OCI-M2 (cell line): ENCODE results near the gene SPON1.
"Not testable (repeated sequence)": the region's sequence is repeated elsewhere in the genome, so short reads cannot be mapped to it uniquely, and the experiment has no call there.

Experiments used
- DNase-seq: peaks from one replicate; lab custom pipeline; 2025; ENCODE audit not compliant: unreplicated experiment; lab: John Stamatoyannopoulos, UW

SPON1 gene

DNA sequence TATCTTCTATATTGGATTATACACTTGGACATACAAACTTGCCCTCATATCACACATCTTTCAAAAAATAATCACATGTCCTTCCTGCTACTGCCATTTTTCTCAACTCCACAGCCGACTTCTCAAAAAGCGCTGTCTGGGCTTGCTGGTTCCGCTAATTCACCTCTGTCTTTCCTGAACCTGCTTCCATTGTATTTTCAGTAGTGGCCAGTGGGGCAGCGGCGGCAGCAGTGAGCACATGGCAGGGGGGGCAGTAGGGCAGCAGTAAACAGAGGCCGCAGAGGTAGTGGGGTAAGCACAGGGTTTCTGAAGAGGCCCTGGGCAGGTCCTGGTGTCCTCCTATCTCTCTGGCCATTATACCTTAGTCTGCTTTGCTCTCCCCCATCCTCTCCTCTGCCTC is 270.1 kb downstream of the SPON1 start:
- DNase-seq, result no peak

DNA sequence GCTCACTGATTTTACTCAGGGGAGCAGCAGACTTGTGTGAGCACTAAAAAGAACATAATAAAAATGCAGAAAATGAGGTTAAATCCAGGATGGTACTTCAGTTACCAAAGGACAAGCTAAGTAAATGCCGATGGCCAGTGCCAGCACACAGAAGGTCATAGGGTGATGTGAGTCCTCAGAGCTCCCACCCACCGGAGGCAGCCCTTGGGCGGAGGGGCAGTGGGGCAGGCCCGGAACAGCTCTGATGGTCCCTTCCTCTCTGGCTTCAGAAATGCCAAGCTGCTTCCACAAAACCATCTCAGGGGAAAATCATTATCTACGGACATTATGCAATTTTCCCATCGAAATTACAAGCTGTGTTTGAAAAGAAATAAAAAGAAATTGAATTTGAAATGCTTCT is 271.9 kb downstream of the SPON1 start:
- no peak for DNase-seq

DNA sequence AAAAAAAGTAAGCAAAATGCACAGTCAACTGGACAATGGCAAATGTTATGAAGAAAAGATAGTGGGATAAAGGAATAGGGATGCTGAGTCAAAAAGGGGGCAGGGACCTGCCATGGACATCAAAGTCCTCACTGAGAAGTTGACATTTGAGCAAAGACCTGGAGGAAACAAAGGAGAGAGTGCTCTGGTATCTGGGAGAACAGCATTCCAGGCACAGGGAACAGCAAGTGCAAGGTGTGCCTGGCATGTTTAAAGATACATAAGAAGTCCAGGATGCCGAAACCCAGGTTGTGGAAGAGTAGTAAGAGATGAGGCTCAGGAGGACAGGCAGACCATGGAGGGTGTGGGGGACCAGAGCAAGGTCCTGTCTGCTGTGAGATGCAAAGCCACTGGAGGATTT is 273.2 kb downstream of the SPON1 start:
- no peak for DNase-seq

DNA sequence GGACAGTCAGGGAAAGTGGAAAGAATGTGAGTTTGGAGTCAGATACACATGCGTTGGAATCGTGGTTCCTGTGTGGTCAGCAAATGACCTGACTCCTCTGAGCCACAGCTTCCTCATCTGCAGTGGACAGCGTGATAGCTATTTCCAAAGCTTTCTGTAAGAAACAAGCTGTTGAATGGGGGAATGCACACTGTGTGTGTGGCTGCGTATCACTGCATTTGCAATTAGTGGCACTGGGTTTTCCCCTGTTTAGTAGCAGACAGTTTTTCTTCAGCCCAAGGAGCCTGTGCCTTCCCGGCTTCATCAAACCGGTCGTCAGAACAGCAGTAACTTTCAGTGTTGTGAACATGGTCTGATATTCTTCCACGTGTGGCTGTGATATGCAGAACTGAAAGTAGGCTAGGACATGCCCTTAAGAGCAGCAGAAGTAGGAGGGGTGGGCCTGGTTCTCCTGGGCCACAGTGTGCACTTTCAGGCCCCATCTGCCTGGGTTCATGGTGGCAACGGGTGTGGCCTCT is 275.0 kb downstream of the SPON1 start:
- DNase-seq, result no peak

DNA sequence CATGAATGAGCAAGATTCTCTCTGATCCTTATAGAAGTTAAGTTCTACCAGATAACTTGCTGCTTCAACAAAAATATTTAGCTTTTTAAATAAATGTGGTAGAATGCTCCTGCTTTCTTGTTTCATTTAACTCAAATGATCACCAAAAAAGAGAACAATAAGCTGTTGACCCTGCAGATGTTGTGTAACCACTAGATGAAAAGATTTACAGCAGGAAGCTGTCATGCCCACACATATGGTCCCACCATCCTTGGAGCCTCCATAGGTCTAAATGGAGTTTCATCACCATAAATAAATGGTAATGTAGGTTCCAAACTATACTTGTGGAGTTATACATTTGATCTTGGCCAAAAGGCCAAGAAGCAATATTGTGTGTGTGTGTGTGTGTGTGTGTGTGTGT is 277.7 kb downstream of the SPON1 start:
- DNase-seq, result no peak

DNA sequence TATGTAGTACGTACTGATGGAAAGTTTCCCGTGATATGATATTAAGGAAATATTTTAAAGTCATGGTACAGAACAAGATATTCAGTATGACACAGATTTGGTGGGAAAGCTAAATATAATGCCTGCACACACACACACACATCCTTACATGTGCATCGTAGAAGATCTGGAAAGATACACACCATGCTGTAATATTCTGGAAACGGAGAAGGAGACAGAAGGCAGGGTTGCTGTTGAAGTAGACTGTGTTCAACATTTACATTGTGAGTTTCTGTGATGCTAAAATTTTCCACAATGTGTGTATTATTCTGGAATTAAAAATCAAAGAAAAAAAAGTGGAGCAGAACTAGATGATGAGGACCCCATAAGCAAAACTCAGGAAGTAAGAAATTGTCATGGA is 278.4 kb downstream of the SPON1 start:
- no peak for DNase-seq

DNA sequence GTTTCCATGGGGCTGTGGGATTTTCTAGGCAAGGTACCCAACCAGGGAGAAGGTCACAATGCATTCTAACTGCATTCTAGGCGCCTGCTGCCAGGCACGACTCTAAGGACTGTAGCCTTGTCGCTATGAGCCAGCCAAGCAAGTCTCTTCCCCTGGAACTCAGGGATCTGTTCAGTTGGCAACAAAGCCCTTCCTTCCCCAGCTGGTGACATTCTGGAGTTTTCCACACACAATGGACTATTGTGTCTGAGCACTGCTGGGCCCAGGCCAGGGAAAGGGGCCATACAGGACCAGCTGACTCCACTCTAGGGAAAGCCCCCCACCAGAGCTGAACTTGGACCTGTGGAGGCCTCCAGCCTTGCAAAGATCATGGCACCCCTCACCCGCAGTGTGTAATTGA is 279.7 kb downstream of the SPON1 start:
- no peak for DNase-seq

DNA sequence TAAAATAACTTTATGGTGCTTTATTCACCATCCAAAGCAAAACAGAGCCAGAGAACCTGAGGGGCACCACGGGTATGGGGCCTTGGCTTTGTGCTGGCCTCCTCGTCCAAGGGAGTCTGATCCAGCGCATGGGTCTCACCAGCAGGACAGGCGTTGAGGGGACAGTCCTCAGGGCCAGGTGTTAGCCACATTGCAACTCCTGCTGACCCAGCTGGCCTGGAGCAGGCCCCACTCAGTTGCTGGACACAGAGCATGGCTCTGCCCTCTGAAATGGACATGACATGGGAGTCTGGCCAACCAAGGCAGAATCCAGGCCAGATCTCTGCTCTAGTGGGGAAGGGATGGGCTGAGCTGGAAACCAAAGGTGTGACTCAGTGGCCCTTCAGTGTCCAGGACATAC is 280.2 kb downstream of the SPON1 start:
- no peak for DNase-seq

DNA sequence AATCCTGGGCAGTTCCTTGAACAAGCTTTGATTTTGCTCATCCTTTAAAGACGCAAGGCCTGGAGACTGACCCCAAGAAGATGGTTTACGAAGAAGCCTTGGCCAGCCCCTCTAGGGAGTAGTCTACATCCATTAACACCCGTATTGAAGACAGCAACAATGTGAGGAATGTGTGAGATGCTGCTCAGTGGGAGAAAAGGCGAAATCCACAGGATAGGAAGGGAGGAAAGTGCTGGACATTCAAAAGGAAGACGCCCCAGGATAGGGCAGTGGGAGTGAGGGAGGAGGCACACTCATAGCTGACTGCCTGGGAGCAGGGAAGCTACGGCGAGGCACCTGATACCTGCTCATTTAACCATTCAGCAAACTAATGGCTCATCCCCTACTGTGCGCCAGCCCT is 282.4 kb downstream of the SPON1 start:
- DNase-seq, result no peak

DNA sequence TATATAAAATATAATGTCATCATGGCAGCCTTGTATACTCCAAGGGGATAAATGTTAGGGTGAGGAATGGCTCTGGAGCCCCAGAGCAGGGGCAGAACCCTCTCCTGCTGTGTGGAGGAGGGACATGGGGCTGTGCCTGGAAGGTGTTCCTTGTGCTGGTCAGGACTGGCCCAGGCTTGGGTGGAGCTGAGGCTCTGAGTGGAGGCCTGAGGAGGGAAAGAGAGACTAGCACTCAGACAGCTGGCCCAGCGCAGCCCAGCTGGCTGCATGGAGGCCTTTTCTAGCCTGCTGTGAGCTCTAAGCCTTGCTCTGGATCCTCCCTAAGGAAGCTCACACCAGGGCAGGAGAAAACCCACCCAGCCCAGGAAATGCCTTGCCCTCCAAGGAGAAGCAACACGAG is 282.9 kb downstream of the SPON1 start:
- DNase-seq, result no peak

DNA sequence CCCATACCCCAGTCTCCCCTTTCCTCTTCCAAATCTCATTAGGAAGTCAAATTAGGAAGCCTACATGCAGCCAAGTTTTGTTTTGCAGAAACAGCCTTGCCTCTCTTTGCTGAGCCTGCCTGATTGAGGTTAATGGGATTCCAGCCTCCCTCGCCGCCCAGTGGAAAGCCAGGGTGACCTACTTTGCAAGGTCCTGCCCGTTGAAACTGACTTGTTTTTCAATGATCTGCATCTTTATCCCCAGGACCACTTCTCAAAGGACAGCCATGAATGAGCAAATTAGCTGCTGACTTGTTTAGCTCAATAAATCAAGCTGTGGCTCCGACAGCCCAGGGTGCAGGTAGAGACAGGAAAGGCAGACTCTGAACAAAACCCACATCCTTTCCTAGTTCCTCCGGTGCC is 286.1 kb downstream of the SPON1 start:
- no peak for DNase-seq

DNA sequence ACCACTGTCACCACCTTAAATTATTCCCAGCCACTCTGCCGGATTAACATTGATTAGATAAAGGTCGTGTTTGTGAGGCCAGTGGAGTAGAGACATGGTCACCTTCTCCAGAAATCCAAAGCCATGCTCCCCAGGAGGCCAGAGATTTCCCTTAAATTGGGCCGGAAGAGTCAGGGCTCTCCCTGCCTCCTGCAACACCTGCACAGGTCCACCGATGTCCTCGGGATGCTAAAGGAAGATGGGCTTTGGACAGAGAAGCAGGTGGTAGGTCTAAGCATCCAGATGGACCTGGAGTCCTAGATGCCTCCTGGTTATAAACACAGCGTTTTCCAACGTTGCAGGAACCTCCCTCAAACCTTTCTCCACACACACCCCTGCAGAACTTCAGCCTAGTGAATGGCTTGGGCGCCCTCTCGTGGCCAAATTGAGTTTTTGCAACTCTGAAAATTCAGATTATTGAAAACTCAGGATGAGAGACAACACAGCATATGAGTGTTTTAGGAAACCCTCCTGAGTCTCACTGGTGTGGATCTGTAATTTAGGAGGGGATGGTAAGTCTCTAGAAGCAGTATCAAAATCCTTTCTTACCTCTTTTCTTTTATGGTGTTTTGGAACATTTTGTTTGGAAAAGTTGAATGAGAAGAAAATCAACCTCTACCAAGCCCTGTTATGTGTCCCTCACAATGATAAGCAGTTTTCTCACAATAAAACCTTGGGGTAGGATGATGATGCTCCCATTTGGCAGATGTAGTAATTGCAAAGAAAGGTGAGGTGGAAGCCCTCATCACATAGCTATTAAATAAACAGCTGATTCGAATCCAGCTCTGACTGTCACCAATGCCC is 286.8 kb downstream of the SPON1 start:
- DNase-seq, result no peak

DNA sequence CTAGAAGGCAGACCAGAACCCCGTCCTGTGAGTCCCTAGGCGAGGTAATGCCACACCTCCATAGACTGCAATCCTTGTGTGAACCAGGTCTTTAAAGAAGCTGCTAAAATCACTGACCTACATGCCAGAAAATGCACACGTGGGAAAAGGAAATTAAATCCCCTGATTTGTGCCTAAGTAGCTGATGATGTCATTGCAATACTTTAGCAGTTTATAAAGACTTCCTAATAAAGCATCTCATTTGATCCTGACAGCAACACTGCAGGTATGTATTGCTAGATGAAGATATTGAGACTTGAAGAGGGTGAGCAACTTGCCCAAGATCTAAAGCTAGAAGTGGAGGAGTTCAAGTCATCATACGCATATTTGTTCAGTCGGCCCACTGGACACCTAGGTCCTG is 289.2 kb downstream of the SPON1 start:
- no peak for DNase-seq

DNA sequence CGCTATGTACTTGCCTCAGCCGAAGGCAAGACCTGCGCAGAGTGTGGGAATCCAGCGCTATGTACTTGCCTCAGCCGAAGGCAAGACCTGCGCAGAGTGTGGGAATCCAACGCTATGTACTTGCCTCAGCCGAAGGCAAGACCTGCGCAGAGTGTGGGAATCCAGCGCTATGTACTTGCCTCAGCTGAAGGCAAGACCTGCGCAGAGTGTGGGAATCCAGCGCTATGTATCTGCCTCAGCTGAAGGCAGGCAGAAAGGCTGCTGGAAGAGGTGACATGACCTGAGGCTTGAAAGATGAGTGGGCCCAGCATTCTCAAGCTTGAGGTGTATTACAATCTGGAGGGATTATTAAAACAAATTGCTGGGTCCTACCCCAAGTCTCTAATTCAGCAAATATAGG is 290.0 kb downstream of the SPON1 start:
- not testable (repeated sequence) for DNase-seq

DNA sequence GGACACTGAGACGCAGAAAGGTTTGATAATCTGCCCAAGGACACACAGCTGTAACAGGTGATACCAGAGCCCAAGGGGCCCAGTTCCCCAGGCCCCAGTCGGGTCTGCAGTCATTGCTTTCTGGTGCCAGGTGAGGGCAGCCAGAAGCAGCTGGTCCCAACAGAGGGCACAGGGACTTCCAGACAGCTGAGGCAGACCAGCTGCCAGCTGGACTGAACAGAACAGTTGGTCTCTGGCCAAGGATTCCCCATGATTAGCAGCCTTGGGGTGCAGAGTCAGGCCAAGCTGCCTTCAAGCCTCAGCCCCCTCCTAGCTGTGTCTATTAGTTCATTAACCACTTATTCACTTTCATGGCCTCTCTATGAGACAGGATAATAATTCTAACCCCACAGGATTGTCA is 290.9 kb downstream of the SPON1 start:
- DNase-seq, result no peak

DNA sequence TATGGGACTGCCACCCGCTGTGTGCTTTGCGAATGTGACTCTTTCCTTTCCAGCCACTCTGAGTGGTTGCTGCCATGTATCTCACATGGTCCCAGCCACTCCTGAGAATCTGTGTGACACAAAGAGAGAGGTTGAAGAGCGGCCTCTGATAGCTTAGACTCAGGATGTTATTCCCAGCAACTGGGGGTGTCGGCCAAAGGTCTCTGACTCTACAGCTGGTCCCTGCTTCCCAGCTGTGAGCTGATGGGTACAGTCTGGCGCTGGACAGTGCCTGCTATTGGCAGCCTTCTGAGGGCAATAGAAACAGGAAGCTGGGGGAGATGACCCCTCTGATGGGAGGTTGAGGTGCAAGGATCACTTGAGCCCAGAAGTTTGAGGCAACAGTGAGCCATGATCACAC is 291.3 kb downstream of the SPON1 start:
- no peak for DNase-seq

DNA sequence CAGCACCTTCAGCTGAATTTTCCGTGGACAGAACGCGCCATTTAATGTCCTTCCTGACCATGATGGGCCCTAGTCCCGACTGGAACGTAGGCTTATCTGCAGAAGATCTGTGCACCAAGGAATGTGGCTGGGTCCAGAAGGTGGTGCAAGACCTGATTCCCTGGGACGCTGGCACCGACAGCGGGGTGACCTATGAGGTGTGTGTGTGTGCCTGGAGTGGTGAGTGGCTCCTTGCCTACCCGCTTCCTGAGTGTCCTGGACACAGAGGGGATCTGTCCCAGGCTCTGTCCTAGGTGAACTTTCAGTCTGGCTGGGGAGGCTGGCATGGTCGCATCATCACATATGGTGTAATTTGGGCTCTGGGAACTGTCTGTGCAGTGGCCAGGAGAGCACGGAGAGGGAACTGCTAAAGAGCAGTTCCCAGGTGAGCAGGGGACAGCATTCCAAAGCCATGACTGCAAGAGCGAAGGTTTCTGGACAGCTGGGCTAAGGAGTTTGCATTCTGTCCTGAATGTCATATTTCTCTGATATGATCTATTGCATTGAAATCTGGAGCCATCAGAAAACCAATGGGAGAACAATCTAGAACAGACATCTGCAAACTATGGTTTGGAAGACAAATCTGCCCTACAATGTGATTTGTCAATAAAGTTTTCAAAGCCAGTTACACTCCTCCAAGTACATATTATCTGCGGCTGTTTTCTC is 292.2 kb downstream of the SPON1 start:
- no peak for DNase-seq

DNA sequence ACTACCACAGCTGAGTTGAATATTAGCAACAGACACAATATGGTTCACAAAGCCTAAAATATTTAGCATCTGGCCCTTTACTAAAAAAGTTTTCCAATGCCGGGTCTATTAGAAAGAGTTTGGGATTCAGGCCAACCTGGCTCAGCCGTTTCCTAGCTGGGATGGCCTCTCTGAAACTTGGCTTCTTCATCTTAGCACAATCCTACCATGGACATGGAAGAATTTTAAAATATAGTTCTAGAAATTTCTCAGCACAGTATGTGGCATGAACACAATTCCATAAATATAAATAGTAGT is 292.7 kb downstream of the SPON1 start:
- DNase-seq, result no peak

DNA sequence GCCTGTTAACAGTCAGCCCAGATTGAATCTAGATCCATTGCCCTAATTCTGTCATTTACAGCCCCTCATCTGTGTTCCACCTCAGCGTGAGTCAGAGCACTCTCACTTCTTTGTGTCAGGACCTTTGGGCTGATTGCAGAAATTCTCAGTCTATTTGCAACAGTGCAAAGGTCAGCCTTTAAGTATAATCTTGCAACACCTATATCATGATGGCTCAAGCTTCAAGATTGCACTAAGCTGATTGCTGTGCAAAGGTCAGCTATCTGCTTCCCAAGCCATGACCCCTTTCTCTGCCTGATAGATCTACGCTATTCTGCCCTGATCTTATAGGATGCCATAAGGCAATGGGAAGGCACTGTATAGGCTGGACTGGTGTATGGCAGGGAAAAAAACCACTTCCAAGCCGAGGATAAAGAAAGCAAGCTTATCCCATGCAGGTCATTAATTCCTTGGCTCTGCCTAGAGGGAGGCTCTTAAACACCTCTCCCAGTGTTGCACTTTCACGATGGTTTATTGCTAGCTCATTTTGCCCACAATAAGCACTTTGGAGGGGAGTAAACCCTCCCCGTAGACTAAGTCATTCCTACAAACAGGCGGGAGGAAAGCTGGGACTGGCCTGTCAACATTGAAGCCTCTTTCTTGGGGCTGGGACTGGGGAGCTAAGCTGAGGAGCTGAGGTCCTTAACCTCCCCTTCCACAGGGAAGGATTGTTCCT is 295.9 kb downstream of the SPON1 start:
- no peak for DNase-seq

DNA sequence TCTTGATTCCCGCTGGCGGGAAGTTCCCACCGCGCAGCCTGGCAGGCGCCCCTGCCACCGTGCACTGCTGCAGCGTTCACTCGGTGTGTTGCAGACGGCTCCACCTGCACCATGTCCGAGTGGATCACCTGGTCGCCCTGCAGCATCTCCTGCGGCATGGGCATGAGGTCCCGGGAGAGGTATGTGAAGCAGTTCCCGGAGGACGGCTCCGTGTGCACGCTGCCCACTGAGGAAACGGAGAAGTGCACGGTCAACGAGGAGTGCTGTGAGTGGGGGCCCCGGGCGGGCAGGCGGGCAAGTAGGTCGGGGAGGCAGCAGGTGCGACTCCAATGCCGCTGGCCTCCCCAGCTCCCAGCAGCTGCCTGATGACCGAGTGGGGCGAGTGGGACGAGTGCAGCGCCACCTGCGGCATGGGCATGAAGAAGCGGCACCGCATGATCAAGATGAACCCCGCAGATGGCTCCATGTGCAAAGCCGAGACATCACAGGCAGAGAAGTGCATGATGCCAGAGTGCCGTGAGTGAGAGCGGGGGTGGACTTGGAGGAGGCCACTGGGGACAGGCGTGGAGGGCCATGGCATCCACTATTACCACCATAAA is 296.8 kb downstream of the SPON1 start:
- DNase-seq, result no peak

DNA sequence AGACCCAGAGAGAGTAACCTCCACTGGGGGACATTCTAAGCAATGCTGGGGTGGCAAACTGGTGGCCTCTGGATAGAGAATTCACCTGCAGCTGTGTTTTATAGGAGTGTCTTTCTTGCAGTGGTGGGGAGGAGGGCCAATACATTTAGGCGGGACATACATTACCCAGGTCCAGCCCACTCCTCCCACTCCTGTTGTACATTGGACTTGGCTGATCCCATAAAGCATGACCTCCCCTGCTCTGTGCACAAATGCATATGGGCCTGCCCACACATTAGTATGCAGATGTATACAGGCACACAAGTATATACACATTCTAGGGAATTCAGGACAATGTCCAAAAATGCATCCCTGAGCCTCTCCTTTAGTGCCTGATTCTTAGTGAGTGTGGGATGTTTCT is 297.4 kb downstream of the SPON1 start:
- DNase-seq, result no peak

DNA sequence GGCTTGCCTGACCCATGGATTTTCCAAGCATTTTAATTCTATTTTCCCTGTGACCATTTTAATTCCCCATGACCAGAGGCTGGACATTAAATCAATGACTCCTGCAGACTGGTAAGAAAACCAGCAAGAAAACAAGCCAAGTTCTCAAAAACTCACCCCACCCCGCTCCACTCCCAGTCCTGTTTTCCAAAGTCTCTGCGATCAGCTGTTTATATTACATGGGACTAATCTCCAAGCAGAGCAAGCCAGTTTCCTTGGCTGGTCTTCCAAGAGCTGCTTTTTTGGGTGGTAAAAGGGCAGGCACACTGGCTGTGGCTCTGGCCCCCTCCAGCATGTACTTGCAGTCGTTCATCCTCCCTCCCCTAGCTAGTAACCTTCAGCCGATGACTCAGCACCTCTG is 298.5 kb downstream of the SPON1 start:
- no peak for DNase-seq
